ENCODE results near the gene GALNT1. TPM values are rescaled to one million over a fixed set of nuclear protein-coding genes. Genes with fewer than 3 reads are reported as not detected.
"Not testable (repeated sequence)": the region's sequence is repeated elsewhere in the genome, so short reads cannot be mapped to it uniquely, and the experiment has no call there.

GALNT1 gene
- 10 to 100 TPM; 55.9 to 71.1 (median 67.1) TPM for polyA plus RNA-seq (ENCODE audit: insufficient read length in 3 of 3)
- long read RNA-seq, donor 1, partial matches to known transcripts, result 6 of 10 reads
- long read RNA-seq, donor 1, other reads (novel, unspliced or antisense), result 0 of 10 reads
- long read RNA-seq, donor 2, partial matches to known transcripts, result 6 of 6 reads
- long read RNA-seq, donor 2, other reads (novel, unspliced or antisense), result 0 of 6 reads
- long read RNA-seq, donor 3, partial matches to known transcripts, result 5 of 24 reads
- long read RNA-seq, donor 3, other reads (novel, unspliced or antisense), result 17 of 24 reads
- long read RNA-seq, donor 4, partial matches to known transcripts, result 0 of 1 reads
- long read RNA-seq, donor 4, other reads (novel, unspliced or antisense), result 0 of 1 reads
- long read RNA-seq, donor 5, result 0 reads
- long read RNA-seq, donor 6, partial matches to known transcripts, result 0 of 2 reads
- long read RNA-seq, donor 6, other reads (novel, unspliced or antisense), result 0 of 2 reads
- long read RNA-seq, donor 7, partial matches to known transcripts, result 51 of 65 reads
- long read RNA-seq, donor 7, other reads (novel, unspliced or antisense), result 8 of 65 reads
- long read RNA-seq, donor 8, result 0 reads
- long read RNA-seq, donor 9, partial matches to known transcripts, result 0 of 10 reads
- long read RNA-seq, donor 9, other reads (novel, unspliced or antisense), result 9 of 10 reads
- long read RNA-seq, donor 10, partial matches to known transcripts, result 45 of 57 reads
- long read RNA-seq, donor 10, other reads (novel, unspliced or antisense), result 10 of 57 reads
- long read RNA-seq, donor 11, partial matches to known transcripts, result 0 of 9 reads
- long read RNA-seq, donor 11, other reads (novel, unspliced or antisense), result 8 of 9 reads
- long read RNA-seq, donor 12, partial matches to known transcripts, result 0 of 1 reads
- long read RNA-seq, donor 12, other reads (novel, unspliced or antisense), result 0 of 1 reads
- long read RNA-seq, donor 13, result 0 reads
- long read RNA-seq, donor 14, partial matches to known transcripts, result 7 of 19 reads
- long read RNA-seq, donor 14, other reads (novel, unspliced or antisense), result 10 of 19 reads
- long read RNA-seq, donor 15, partial matches to known transcripts, result 0 of 2 reads
- long read RNA-seq, donor 15, other reads (novel, unspliced or antisense), result 0 of 2 reads
- long read RNA-seq, donor 16, partial matches to known transcripts, result 9 of 30 reads
- long read RNA-seq, donor 16, other reads (novel, unspliced or antisense), result 16 of 30 reads

- no peak for DNase-seq (ENCODE audit: extremely low read depth in 1 of 11, low read depth in 9 of 11, low spot score in 4 of 11)
These were observed at the start of gene GALNT1 for GRCh38 chr18:35581546-35581897. GALNT1 (plus strand) TSS chr18:35581740; CDS start chr18:35654663, 72,923 bp downstream.

- DNase-seq (ENCODE audit: extremely low read depth in 1 of 11, low read depth in 9 of 11, low spot score in 4 of 11), result no peak
These were observed 47.6 kb upstream of the GALNT1 start for GRCh38 chr18:35533916-35534405.

GRCh38 chr18:35535297-35535696, 46.2 kb upstream of the GALNT1 start:
- no peak for DNase-seq (ENCODE audit: extremely low read depth in 1 of 11, low read depth in 9 of 11, low spot score in 4 of 11)

- DNase-seq (ENCODE audit: extremely low read depth in 1 of 11, low read depth in 9 of 11, low spot score in 4 of 11), result no peak
These were observed 39.2 kb upstream of the GALNT1 start for GRCh38 chr18:35542356-35542755.

GRCh38 chr18:35547008-35547605, 34.4 kb upstream of the GALNT1 start:
- DNase-seq (ENCODE audit: extremely low read depth in 1 of 11, low read depth in 9 of 11, low spot score in 4 of 11), result no peak

GRCh38 chr18:35549564-35549963, 32.0 kb upstream of the GALNT1 start:
- DNase-seq (ENCODE audit: extremely low read depth in 1 of 11, low read depth in 9 of 11, low spot score in 4 of 11), result no peak

- no peak for DNase-seq (ENCODE audit: extremely low read depth in 1 of 11, low read depth in 9 of 11, low spot score in 4 of 11)
These were observed 28.2 kb upstream of the GALNT1 start for GRCh38 chr18:35553300-35553699.

GRCh38 chr18:35555538-35555937, 26.0 kb upstream of the GALNT1 start:
- not testable (repeated sequence) for DNase-seq (ENCODE audit: extremely low read depth in 1 of 11, low read depth in 9 of 11, low spot score in 4 of 11)

GRCh38 chr18:35559867-35560266, 21.7 kb upstream of the GALNT1 start:
- no peak for DNase-seq (ENCODE audit: extremely low read depth in 1 of 11, low read depth in 9 of 11, low spot score in 4 of 11)

GRCh38 chr18:35564795-35565453, 16.6 kb upstream of the GALNT1 start:
- DNase-seq (ENCODE audit: extremely low read depth in 1 of 11, low read depth in 9 of 11, low spot score in 4 of 11), result no peak

- DNase-seq (ENCODE audit: extremely low read depth in 1 of 11, low read depth in 9 of 11, low spot score in 4 of 11), result no peak
These were observed 15.5 kb upstream of the GALNT1 start for GRCh38 chr18:35566019-35566418.

- no peak for DNase-seq (ENCODE audit: extremely low read depth in 1 of 11, low read depth in 9 of 11, low spot score in 4 of 11)
These were observed 11.4 kb upstream of the GALNT1 start for GRCh38 chr18:35570182-35570581.

- DNase-seq (ENCODE audit: extremely low read depth in 1 of 11, low read depth in 9 of 11, low spot score in 4 of 11), result no peak
These were observed 10.4 kb upstream of the GALNT1 start for GRCh38 chr18:35571138-35571537.

GRCh38 chr18:35572644-35573043, 8.9 kb upstream of the GALNT1 start:
- DNase-seq (ENCODE audit: extremely low read depth in 1 of 11, low read depth in 9 of 11, low spot score in 4 of 11), result no peak

- DNase-seq (ENCODE audit: extremely low read depth in 1 of 11, low read depth in 9 of 11, low spot score in 4 of 11), result no peak
These were observed 8.0 kb upstream of the GALNT1 start for GRCh38 chr18:35573531-35573930.

- DNase-seq (ENCODE audit: extremely low read depth in 1 of 11, low read depth in 9 of 11, low spot score in 4 of 11), result not testable (repeated sequence)
These were observed 5.2 kb upstream of the GALNT1 start for GRCh38 chr18:35576240-35576845.

GRCh38 chr18:35577045-35577848, 4.3 kb upstream of the GALNT1 start:
- no peak for DNase-seq (ENCODE audit: extremely low read depth in 1 of 11, low read depth in 9 of 11, low spot score in 4 of 11)
